Activated T-cell treated with anti-CD3 and anti-CD28 coated beads for 4 hours (primary cell): ENCODE measurements around the gene ZC2HC1C.
"Not testable (repeated sequence)": the region's sequence is repeated elsewhere in the genome, so short reads cannot be mapped to it uniquely, and the experiment has no call there.

ENCODE experiments used
- DNase-seq: peaks from one replicate; pipeline ENCODE4 v3.0.0-alpha.2; 2020

ZC2HC1C gene

GRCh38 chr14:75096959-75097358 lies 27.5 kb downstream of the ZC2HC1C start:
- DNase-seq: no peak

DNA sequence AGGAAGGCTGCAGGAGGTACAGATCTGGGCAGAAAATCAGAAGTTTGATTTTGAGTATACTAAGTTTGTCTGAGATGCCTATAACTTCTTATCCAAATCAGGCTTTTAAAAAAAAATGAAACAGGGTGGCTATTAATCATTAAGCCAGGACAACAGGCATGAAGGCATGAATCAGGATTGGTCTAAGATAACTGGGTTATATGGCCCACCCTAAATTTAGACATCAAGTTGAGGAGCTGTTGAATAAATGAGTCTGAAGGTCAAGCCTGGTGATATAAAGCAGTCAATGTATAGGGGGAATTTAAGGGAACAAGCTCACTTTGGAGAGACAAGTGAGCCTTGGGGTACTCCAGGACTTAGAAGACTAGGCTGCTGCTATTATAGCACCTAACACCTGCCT lies 28.8 kb downstream of the ZC2HC1C start:
- no peak for DNase-seq

- no peak for DNase-seq
Measured at GRCh38 chr14:75098682-75099081, 29.2 kb downstream of the ZC2HC1C start.

GRCh38 chr14:75101491-75101890 lies 32.0 kb downstream of the ZC2HC1C start:
- no peak for DNase-seq

GRCh38 chr14:75107186-75107585 lies 37.7 kb downstream of the ZC2HC1C start:
- DNase-seq: no peak

- DNase-seq: no peak
Measured at GRCh38 chr14:75109877-75110276, 40.4 kb downstream of the ZC2HC1C start.

- no peak for DNase-seq
Measured at GRCh38 chr14:75113932-75114539, 44.6 kb downstream of the ZC2HC1C start.

GRCh38 chr14:75119056-75119455 lies 49.6 kb downstream of the ZC2HC1C start:
- DNase-seq: no peak

DNA sequence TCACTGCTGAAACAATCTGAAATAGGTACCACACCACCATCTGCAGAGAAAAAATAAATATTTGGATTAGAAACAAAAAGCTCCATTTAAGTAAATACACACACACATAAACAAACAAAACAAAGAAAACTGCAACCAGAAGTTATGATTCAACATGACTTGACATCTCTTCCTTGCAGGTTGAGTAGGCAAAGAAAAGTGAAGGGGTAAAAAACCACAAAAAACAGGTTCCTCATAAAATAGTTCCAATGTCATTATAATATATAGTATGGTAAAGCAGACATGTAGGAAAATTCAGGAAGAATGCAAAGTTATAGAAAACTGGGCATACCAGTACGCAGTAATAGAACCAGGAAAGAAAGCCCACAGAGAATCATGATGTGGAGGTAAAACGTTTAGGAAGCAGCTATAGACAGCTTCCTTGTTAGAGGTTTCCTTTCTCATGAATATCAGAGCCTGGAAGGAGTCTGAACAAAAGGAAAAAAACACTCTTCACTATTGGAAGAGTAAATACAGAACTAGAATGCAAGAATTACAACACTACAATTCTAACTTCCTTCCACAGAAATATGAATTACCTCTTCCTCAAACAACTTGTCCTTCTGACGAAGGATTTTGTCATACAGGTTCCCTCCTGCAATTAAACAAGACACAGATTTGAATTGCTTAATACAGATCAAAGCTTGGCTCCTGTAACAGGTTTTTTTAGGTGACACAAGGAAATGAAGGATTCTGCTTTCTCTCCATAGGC lies 51.3 kb downstream of the ZC2HC1C start:
- DNase-seq: no peak

- no peak for DNase-seq
Measured at GRCh38 chr14:75121552-75121951, 52.1 kb downstream of the ZC2HC1C start.

DNA sequence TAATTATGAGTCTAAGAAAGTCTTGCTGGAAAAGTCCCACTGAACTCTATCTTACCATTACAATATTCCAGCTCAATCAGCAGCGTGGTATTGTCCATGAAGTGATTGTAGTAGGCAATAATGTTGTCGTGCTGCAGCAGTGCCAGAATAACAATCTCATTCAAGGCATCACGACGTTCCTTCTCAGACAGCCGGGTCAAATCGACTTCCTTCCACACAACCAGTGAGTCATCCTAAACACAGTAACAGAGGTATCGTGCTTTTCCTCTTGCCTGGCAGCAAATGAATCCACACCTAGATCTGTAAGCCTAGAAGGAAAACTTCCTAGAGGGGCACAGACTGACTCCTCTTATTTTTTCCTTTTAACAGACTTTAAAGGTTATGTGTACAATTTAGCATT lies 54.5 kb downstream of the ZC2HC1C start:
- no peak for DNase-seq

DNA sequence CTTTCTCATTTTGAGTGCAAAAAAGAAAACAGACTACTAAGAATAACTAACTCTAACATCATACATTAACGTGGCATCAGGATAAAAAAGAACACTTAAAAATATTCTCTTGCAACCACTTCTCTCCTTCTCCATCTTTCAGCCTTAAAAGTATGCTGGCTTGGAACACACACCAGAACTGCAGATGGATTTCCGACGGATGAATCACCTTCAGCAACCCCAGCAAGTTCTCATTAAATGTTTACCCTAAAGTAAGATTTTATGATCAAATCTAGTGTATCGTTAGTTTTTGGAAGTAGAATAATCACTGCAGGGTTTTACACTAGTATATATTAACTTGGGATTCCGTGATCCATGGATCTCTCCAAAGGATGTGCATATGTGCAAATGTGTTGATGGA lies 56.2 kb downstream of the ZC2HC1C start:
- no peak for DNase-seq

- DNase-seq: no peak
Measured at GRCh38 chr14:75126121-75126544, 56.7 kb downstream of the ZC2HC1C start.

DNA sequence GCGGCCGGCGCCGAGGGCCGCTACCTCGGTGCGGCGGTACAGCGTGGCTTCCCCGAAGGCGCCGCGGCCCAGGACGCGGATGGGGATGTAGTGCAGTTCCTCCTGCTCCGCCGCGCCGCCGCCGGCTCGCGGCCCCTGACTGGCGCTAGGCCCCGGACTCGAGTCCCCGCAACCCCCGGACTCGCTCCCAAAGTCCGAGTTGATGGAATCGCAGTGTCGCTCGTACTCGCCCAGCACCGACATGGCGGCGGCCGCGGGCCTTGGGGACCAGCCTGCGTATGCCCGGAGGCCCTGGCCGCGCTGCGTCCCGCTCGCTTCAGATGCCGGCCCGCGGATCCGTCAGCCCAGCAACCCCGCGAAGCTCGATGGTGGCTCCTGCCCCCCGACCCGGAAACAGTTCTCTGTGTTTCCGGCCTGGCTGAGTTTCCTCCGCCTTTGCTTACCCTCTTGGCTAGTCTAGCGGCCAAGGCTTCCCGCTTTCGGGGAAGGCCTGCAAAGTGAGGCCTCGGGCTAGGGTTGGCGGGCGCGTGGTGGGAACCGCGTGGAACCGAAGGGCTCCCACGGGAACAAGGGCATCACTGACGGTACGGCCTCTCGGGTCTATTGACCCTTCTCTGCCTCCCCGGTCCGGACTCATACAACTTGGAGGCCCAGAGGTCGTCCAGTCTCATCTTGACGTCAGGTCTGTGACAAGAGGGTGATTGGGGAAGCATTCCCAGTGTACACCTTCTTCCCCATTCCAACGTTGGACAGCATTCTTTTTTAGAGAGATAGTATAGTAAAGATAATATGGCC lies 57.4 kb downstream of the ZC2HC1C start, which contains the start of gene NEK9:
TSS of gene NEK9 (minus strand) at position 370 of the 795 bp plus-strand sequence. CDS start at position 243, 127 bp downstream.
- peak; percentile 81 for DNase-seq

- DNase-seq: not testable (repeated sequence)
Measured at GRCh38 chr14:75127474-75127820, 58.0 kb downstream of the ZC2HC1C start.

DNA sequence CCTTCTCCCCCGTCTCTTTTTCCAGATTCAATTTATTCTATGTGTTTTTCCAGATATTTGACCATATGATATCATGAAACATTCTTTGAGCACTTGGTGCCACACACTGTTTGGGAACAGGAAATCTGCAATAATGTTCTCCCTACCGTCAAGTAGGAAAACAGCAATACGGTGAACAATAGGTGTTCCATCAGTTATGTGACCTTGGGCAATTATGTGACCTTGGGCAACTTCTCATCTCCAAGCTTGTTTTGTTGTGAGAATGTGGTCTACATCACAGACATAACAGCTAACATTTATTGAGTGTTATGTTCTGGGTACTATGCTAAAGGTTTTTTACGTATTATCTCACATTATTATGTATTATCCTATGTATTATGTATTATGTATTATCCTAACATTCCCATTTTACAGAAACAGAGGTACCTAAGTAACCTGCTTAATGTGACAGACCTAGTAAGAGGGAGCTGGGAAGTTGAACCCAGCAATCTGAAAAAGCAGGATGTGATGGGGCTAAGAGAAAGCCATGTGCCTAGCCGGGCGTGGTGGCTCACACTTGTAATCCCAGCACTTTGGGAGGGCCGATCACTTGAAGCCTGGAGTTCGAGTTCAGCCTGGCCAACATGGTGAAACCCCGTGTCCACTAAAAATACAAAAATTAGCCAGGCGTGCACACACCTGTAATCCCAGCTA lies 58.6 kb downstream of the ZC2HC1C start:
- DNase-seq: no peak

GRCh38 chr14:75128596-75128990 lies 59.2 kb downstream of the ZC2HC1C start:
- DNase-seq: no peak
